Raji (cell line): ENCODE measurements around the gene COL4A5.

Source experiments
- POLR2A ChIP-seq: IDR thresholded peaks from 2 replicates; pipeline ENCODE4 v1.6.1; 2011; ENCODE audit warnings: low read depth, low read length, control low read depth; ENCODE audit not compliant: insufficient read depth

The COL4A5 gene

DNA sequence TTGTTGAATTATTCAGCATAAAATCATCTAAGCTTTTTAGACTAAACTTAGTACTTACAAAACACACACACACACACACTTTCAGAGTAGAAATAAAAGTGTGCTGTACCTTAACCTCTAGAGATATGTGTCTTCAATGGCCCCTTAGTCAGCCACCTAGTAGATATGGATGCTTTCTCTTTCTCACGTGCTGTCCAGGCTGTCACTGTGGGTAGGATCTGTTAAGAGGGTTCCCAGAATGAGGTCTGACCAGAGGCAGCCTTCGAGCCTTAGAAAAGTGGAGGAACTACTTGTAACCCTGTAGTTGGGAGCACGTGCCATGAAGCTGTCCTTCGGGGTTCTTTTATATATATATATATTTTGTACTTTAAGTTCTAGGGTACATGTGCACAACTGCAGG, 117.9 kb downstream of the COL4A5 start:
- no peak for TF ChIP-seq POLR2A

DNA sequence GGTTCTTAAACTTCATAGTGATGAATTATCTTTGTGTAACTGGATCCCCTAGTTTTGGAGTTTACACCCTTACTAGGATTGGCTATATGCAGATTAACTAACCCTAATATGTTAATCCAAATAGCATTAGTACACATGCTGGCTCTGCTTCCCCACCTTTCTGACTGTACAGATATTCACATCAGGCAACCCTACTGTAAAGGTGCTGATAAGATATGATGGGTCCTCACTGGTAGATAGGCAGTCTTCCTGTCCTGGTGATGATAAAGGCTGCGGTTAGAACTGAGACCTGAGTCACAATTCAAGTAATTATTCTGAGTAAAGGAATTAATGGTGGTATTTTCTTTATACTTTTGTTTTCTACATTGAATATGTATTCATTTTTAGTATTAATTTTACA, 118.6 kb downstream of the COL4A5 start:
- no peak for TF ChIP-seq POLR2A

DNA sequence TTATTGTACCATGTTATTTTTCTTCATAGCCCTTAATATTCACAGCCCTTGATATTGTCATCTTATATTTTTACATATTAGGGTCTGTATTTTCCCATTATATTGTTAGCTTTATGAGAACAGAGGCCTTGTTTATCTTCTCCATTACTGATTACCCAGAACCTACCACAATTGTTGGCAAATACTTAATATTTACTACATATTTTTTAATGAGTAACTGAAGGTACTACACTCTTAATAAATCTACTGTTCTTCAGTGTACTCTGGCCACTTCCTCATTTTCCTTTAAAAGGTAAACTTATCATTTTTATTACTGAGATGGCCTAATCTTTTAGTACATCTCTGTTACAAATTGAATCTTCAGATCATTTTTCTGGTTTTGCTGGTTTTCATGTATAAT, 133.5 kb downstream of the COL4A5 start:
- TF ChIP-seq POLR2A, result no peak

DNA sequence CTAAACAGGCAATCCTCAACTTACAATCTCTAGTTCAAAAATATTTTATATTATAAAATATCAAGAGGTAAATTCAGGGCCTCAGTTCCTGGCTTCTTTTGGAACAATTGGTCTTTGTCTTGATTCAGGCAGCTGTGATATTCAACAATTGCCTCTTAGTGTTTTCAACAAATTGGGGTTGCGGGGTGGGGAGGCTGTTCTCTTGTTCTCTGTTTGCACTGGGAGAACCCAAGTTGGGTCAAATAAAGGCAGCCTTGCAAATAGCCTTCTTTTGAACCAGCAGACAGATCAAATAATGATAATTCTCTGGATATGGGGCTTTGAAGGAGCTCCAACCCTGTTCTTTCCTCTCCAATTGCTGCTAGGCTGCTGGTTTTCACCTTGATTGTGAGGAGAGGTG, 142.5 kb downstream of the COL4A5 start:
- no peak for TF ChIP-seq POLR2A

DNA sequence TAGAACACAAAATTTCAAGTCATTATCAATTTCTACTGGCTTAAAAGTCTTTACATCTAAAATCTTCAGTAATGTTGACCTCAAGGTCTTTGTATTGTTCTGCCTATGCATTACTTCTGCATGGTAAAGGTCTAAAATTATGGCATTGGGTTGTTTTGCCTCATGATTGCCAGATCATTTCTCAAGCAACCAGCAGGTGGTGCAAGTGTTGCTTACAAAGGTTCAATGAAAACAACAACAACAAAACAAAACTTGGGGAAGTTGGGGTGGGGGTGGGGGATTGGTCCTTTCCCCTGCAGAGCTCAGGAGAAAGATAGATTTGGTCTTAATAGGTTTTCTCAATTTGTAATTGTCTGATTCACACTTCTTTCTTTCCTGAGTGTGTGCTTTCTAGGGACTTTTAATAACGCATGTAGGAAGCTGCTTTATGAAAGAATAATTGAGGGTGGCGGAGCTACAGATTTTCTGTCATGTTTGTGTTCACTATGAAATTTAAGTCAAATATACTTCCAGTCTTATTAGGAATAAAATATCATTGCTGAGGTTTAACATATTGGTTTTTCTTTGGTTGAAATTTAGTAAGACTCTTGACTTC, 145.1 kb downstream of the COL4A5 start:
- TF ChIP-seq POLR2A, result no peak

DNA sequence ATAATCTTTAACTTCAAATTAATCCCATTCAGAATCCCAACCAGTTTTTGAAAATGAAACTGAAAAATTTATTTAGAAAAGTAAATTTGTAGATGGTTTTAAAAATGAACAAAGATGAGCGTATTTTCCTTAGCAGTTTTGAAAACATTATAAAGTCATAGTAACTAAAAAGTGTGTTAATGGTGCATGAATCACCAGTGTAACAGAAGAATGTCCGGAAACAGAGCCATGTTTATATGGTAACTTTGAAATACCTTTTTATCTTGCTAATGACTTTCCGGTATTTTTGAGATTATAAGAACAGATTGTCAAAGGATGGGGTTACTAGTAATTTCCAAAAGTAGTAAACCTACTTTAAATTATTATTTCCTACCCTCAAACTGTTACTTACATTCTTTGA, 150.9 kb downstream of the COL4A5 start:
- TF ChIP-seq POLR2A, result no peak

DNA sequence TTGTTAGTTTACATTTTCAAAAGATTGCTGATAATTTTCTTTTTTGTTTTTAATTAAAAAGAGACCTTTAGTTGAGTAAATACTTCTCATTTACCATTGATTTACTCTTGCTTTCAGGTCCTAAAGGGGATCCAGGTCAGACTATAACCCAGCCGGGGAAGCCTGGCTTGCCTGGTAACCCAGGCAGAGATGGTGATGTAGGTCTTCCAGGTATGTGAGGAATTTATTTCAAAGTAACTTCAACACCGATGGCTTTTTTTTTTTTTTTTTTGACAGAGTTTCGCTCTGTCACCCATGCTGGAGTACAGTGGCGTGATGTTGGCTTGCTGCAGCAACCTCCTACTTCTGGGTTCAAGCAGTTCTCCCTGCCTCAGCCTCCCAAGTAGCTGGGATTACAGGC, 161.6 kb downstream of the COL4A5 start:
- TF ChIP-seq POLR2A, result no peak

DNA sequence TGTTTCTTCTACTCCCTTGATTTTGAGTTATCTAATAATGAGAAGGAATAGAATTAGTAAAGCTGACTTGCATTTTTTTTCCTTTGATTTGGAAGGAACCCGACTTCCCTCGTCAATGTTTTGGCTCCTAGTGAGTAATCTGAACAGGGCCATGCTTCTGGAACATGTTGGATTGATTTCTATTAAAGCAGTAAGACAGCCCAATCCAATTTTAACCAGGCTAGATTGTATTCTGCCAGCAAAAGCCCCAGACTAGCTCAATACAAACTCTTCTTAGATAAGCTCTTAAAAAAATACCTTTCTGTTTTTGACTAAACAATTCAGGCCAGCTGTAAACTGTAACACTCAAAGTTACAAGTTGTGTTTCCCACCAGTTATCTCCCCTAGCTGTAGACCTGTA, 170.5 kb downstream of the COL4A5 start:
- no peak for TF ChIP-seq POLR2A

DNA sequence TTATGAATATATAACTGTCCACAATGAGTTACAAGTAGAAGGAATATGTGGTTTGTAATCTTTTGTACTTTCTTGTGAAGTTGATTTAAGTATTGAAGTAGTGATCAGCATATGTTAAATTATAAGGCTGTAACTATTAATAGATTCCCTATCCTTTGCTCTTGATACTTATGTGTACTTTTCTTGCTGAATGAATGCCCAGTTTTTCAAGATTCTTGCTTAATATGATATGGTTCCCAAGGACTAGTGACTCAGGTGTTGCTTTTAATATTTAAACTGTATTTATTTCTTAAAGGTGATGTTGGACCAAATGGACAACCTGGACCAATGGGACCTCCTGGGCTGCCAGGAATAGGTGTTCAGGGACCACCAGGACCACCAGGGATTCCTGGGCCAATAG, 175.0 kb downstream of the COL4A5 start:
- TF ChIP-seq POLR2A, result no peak

DNA sequence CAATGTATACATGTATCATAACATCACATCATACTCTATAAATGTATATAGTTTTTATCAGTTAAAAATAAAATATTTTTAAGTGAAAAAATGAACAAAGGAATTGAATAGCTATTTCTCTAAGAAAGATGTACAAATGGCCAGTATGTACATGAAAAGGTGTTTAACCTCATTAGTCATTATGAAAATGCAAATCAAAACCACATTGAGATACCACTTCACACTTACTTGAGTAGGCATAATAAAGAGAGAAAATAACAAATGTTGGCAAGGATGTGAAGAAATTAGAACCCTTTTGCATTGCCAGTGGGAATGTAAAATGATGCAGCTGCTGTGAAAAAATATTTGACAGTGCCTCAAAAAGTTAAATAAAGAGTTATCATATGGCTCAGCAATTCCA, 201.2 kb downstream of the COL4A5 start:
- no peak for TF ChIP-seq POLR2A

DNA sequence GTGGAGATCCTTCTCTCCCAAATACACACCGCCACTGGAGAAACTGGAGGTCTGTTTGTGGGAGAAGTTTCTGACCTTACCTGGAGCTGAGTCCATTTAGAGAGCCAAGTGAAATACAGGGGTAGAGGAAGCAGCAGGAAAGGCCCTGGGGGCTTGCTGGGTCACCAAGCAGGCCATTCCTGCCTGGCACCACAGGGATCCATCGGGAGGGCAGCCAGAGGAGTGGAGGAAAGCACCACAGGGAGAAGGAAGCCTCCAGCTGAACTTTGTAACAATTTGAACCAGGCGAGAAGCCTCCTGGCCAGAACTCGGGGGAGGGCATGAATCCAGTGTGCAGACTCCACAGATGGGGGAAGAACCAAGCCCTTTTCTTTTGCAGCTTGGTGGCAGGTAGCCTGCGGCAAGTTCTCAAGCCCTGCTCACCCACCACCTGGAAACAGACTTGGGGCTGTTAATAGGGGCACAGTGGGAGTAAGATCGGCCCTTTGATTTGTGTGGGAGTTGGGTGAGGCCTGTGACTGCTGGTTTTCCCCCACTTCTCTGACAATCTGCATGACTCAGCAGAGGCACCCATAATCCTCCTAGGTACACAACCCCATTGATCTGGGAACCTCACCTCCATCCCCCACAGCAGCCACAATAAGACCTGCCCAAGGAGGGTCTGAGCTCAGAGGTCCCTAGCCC, 202.1 kb downstream of the COL4A5 start:
- no peak for TF ChIP-seq POLR2A

DNA sequence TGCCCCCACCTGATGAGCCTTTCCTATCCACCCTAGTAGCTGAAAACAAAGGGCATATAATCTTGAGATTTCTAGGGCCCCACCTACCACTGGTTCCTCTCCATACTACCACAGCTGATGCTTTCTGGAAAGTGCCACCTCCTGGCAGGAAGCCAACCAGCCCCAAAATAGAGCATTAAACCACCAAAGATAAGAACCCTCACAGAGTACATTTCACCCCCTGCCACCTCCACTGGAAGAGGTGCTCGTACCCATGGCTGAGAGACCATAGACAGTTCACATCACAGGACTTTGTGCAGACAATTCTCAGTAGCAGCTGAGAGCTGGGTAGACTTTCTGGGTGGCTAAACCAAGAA, 202.6 kb downstream of the COL4A5 start:
- TF ChIP-seq POLR2A, result no peak

DNA sequence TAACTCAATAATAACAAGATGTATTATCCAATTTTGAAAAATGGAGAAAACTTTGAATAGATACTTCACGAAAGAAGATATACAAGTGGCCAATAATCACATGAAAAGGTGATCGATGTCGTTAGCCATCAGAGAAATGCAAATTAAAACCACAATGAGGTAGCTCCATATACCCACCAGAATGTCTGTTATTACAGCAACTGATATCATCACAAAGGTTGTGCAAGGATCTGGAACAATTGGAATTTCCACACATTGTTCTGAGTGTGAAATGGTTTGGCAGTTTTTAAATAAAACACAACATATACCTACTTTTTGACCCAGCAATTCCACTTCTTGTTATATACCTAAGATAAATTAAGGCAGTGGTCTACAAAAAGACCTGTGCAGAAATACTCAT, 225.1 kb downstream of the COL4A5 start:
- no peak for TF ChIP-seq POLR2A

DNA sequence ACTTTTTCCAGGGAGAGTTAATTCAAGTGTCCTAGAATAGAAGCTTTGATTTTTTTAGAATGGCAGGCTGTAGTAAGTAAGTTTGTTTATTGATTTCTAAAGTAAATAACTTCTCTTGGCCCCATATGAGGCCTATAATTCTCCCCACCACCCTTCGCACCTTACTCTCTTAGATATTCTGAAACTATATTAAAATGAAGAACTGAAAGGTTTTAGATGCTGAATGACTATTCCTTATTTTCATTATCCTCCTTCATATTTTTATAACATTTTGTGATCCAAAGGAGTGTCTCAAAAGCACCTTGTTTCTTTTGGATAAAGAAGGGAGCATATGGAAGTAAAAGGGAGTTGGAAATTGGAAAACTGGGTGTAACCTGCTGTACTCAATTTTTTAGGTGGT, 226.5 kb downstream of the COL4A5 start:
- TF ChIP-seq POLR2A, result no peak

DNA sequence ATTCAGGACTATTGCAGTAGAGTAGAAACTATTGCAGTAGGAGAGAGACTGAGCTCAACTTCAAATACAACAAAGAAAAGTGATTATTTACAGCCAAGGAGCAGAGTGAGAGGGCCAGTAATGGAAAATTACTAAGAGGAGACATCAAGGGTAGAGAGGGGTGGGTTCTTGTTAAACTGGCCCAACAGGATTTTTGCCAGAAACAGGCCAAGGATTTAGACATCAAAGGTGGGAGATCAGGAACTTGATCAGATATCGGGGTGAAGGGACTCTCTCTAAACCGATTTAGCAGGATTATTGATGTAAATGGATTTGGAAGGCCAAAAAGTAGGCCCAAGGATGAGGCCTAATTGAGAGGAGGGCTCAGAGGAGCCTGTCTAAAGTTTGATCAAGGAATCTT, 231.9 kb downstream of the COL4A5 start:
- no peak for TF ChIP-seq POLR2A

DNA sequence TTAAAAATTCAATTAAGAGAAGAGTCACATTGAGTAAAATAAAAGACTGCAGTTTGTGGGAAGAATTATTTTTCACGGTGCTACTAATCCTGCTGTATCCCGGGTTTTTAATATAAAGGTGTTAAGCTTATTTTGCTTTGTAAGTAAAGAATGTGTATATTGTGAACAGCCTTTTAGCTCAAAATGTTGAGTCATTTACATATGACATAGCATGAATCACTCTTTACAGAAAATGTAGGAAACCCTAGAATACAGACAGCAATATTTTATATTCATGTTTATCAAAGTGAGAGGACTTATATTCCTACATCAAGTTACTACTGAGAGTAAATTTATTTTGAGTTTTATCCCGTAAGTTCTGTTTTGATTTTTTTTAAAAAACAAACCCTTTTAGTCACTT, 257.1 kb downstream of the COL4A5 start:
- TF ChIP-seq POLR2A, result no peak

DNA sequence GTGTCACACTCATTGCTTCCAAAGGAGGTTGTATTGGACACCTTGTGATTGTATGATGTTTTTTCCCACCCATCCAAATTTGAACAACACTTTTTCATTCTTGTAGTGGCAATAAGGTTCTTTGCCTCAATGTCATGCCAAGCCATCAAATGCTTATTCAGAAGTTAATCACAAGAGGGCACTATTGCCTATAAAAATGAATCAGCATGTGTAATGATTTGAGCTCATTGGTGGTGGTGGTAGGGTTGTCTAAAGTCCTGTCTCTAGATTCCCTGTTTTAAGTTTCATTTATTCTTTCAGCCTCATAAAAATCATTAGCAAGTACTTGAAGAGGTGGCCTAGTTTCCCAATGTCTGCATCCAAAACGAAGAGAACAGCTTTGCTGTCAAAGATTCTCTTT, 259.7 kb downstream of the COL4A5 start:
- TF ChIP-seq POLR2A, result no peak

DNA sequence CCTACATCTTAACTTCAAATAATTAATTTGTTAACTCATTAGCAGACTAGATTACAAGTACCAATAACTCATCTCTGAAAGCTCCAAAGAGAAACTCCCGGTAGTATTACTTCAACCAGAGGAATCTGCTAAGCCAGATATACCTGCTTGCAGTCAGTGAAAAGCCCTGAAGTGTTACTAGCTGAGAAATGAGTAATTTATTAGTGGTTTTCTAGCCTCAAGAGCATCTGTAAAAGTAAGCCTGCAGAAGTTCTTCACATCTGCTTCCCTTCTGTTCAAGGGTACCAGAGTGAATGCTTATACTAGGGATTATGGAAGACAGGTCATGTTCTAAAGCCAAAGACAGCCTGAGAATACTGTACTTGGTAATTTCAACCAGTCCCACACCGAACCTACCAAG, 262.0 kb downstream of the COL4A5 start:
- TF ChIP-seq POLR2A, result no peak

DNA sequence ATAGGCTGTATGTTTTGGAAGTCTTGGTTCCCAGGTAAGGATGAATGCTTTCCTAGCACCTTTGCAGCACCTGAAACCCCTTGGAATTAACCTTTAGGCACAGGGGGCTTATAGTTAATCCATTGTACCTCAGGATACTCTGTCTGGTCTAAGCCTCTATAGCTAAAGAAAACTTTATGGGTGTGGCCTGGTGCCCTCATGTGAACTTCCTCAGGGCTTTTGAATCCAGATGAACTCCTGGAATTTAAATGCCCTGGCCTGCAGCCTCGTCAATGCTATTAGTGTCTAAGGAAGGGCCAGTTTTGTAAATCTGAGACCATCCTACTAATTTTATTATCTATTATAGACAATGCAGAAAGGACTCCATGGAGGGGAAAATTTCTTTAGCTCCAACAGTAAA, 262.9 kb downstream of the COL4A5 start:
- TF ChIP-seq POLR2A, result no peak
